ENCODE measurements around the gene TUBB4A. TPM values are rescaled to one million over a fixed set of nuclear protein-coding genes. Genes with fewer than 3 reads are reported as not detected.

TUBB4A gene
- total and polyA plus RNA-seq, 9 of the 15 experiments (the other 6 are each of a cell fraction or from before 2014, with no cell fraction given) = 0.14 to 7.0 (median 0.75) TPM

DNA sequence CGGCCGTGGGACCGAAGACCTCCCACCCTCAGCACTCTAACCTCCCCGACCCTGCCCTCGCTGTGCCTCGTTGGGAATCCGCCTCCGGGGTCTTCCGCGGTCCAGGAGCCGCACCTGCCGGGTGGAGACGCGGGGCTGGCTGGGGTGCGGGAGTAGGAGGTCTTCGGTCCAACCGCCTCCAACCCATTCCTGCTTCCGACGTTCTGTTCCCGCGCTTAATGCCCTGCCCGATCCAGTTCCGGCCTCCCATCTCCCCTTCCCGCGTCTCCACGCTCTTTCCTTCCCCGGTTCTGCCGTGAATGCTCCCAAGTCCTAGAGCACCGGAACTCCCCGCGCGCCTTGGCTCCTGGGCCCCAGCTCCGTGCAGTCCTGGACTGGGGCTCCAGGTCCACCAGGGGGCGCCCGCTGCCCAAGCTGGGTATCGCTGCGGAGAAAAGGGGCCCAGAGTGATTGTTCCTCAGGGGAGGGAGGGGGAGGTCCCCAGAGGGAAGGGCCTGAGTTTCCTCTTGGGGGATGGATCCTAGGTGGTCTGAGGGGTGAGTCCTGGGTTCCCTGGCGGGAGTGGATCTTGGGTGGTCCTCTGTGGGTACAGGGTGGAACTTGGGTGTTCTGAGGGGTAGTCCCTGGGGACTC is 14.7 kb upstream of the TUBB4A start (continued):
- TF ChIP-seq, protein P1, sequence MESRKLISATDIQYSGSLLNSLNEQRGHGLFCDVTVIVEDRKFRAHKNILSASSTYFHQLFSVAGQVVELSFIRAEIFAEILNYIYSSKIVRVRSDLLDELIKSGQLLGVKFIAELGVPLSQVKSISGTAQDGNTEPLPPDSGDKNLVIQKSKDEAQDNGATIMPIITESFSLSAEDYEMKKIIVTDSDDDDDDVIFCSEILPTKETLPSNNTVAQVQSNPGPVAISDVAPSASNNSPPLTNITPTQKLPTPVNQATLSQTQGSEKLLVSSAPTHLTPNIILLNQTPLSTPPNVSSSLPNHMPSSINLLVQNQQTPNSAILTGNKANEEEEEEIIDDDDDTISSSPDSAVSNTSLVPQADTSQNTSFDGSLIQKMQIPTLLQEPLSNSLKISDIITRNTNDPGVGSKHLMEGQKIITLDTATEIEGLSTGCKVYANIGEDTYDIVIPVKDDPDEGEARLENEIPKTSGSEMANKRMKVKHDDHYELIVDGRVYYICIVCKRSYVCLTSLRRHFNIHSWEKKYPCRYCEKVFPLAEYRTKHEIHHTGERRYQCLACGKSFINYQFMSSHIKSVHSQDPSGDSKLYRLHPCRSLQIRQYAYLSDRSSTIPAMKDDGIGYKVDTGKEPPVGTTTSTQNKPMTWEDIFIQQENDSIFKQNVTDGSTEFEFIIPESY (CRISPR knock-in tag; IDR thresholded peaks at IDR 0.05) = no peak
- TF ChIP-seq, protein P2, sequence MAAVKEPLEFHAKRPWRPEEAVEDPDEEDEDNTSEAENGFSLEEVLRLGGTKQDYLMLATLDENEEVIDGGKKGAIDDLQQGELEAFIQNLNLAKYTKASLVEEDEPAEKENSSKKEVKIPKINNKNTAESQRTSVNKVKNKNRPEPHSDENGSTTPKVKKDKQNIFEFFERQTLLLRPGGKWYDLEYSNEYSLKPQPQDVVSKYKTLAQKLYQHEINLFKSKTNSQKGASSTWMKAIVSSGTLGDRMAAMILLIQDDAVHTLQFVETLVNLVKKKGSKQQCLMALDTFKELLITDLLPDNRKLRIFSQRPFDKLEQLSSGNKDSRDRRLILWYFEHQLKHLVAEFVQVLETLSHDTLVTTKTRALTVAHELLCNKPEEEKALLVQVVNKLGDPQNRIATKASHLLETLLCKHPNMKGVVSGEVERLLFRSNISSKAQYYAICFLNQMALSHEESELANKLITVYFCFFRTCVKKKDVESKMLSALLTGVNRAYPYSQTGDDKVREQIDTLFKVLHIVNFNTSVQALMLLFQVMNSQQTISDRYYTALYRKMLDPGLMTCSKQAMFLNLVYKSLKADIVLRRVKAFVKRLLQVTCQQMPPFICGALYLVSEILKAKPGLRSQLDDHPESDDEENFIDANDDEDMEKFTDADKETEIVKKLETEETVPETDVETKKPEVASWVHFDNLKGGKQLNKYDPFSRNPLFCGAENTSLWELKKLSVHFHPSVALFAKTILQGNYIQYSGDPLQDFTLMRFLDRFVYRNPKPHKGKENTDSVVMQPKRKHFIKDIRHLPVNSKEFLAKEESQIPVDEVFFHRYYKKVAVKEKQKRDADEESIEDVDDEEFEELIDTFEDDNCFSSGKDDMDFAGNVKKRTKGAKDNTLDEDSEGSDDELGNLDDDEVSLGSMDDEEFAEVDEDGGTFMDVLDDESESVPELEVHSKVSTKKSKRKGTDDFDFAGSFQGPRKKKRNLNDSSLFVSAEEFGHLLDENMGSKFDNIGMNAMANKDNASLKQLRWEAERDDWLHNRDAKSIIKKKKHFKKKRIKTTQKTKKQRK (IDR thresholded peaks at IDR 0.05; ENCODE audit: borderline replicate concordance, low read depth, low read length) = no peak
- TF ChIP-seq, protein P3, sequence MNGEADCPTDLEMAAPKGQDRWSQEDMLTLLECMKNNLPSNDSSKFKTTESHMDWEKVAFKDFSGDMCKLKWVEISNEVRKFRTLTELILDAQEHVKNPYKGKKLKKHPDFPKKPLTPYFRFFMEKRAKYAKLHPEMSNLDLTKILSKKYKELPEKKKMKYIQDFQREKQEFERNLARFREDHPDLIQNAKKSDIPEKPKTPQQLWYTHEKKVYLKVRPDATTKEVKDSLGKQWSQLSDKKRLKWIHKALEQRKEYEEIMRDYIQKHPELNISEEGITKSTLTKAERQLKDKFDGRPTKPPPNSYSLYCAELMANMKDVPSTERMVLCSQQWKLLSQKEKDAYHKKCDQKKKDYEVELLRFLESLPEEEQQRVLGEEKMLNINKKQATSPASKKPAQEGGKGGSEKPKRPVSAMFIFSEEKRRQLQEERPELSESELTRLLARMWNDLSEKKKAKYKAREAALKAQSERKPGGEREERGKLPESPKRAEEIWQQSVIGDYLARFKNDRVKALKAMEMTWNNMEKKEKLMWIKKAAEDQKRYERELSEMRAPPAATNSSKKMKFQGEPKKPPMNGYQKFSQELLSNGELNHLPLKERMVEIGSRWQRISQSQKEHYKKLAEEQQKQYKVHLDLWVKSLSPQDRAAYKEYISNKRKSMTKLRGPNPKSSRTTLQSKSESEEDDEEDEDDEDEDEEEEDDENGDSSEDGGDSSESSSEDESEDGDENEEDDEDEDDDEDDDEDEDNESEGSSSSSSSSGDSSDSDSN (IDR thresholded peaks at IDR 0.05; ENCODE audit: borderline replicate concordance in 1 of 2, low read depth in 2 of 2, low read length in 2 of 2) = peak in 1 of 2 experiments; percentile 84; a peak in 2 of 4 replicates
- peak; percentile 61 for TF ChIP-seq ZNF384 (IDR thresholded peaks at IDR 0.05; ENCODE audit: low read depth, low read length)
- peak; percentile 72 for TF ChIP-seq PHF8 (IDR thresholded peaks at IDR 0.05; ENCODE audit: borderline replicate concordance, low read length)
- peak; percentile 91 for TF ChIP-seq ARID2 (IDR thresholded peaks at IDR 0.05)
- TF ChIP-seq ZNF232 (CRISPR knock-in tag; IDR thresholded peaks at IDR 0.05) = no peak
- peak; percentile 72; the same call in 1 of the 2 replicates for TF ChIP-seq HDAC2 (IDR thresholded peaks at IDR 0.05)
- no peak for TF ChIP-seq DMBX1 (CRISPR knock-in tag; IDR thresholded peaks at IDR 0.05; ENCODE audit: borderline replicate concordance)
- TF ChIP-seq SOX6 (IDR thresholded peaks at IDR 0.05) = peak; percentile 39; the same call in 1 of the 2 replicates
- peak; percentile 38; the same call in 1 of the 2 replicates for TF ChIP-seq SMAD4 (CRISPR knock-in tag; conservative IDR thresholded peaks at IDR 0.05)
- TF ChIP-seq FOXM1 (IDR thresholded peaks at IDR 0.05; ENCODE audit: low read depth) = no peak
- TF ChIP-seq FOXM1 (CRISPR knock-in tag; IDR thresholded peaks at IDR 0.05; ENCODE audit: low read depth) = no peak
- peak; percentile 59; the same call in 1 of the 2 replicates for TF ChIP-seq POLR2A (conservative IDR thresholded peaks at IDR 0.05)
- TF ChIP-seq LCOR (CRISPR knock-in tag; IDR thresholded peaks at IDR 0.05) = peak; percentile 88
- TF ChIP-seq, protein P4, sequence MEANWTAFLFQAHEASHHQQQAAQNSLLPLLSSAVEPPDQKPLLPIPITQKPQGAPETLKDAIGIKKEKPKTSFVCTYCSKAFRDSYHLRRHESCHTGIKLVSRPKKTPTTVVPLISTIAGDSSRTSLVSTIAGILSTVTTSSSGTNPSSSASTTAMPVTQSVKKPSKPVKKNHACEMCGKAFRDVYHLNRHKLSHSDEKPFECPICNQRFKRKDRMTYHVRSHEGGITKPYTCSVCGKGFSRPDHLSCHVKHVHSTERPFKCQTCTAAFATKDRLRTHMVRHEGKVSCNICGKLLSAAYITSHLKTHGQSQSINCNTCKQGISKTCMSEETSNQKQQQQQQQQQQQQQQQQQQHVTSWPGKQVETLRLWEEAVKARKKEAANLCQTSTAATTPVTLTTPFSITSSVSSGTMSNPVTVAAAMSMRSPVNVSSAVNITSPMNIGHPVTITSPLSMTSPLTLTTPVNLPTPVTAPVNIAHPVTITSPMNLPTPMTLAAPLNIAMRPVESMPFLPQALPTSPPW (CRISPR knock-in tag; IDR thresholded peaks at IDR 0.05) = peak; percentile 81
- TF ChIP-seq, protein P5, sequence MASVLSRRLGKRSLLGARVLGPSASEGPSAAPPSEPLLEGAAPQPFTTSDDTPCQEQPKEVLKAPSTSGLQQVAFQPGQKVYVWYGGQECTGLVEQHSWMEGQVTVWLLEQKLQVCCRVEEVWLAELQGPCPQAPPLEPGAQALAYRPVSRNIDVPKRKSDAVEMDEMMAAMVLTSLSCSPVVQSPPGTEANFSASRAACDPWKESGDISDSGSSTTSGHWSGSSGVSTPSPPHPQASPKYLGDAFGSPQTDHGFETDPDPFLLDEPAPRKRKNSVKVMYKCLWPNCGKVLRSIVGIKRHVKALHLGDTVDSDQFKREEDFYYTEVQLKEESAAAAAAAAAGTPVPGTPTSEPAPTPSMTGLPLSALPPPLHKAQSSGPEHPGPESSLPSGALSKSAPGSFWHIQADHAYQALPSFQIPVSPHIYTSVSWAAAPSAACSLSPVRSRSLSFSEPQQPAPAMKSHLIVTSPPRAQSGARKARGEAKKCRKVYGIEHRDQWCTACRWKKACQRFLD (CRISPR knock-in tag; IDR thresholded peaks at IDR 0.05) = 0 out of 2 replicates have a peak, but pooled peaks have one; percentile 32
